K562 treated with DMSO at 1 percent for 24 hours (cell line): Measurements from ENCODE around the gene HSBP1. TPM values are rescaled to one million over a fixed set of nuclear protein-coding genes. Genes with fewer than 3 reads are reported as not detected.

ENCODE experiments used
- total RNA-seq: library from RNA; unstranded; fragments of 300-600 nt; gene quantifications from 2 replicates; pipeline ENCODE4 v1.2.3, GENCODE V29; 2022; ENCODE audit warnings: low read depth; ENCODE audit not compliant: insufficient read depth

The HSBP1 gene
- total RNA-seq = 27.1 and 37.0 TPM in 2 replicates

DNA sequence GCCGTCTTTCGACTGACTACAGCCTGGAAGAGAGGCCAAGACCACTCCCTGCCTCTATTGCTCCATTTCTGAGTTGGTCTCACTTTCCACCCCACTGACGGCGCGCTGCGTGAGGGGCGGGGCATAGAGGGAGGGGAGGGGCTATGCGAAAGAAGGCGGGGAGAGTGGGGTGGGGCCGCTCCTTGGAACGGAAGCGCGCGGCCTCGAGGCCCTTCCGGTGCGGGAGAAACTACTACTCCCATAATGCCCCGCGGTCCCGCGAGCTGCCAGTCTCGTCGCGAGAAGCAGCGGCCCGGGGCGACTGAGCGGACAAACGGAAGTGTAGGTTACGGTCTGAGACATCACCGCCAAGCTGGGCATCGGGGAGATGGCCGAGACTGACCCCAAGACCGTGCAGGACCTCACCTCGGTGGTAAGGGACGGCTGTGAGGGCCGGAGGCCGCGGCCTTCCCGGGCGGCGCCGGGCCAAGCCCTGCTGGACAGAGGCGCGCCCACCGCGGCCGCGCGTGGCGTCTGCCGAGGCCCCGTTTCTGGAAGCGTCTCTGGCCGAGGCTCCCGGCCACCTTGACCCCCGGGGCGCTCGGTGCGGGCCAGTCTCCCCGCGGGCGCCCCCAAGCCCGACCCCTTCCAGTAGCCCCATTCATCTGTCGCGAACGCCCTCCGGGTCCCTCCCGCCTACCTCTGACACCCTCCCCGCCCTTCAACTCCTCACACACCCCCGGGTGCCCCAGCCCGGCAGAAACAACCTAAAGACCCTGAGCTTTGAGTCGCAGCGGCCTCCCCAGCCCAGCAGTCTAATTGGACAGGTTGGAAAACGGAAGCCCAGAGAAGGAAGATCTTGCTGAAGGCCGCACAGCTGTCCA lies at the start of gene HSBP1:
Gene HSBP1, plus strand, starts transcription at position 269 of the 863 bp plus-strand sequence. Its CDS starts 99 bp downstream, at position 368.

Other genes with a start within 250 kb of the HSBP1 start
- gene MLYCD, start 91.1 kb downstream of the HSBP1 start, total RNA-seq = 2.1 and 2.3 TPM in 2 replicates
- gene OSGIN1, start 145.3 kb downstream of the HSBP1 start, total RNA-seq = 24.3 and 28.7 TPM in 2 replicates
- not detected in 2 replicates for gene NECAB2, start 160.3 kb downstream of the HSBP1 start, total RNA-seq
- gene SLC38A8, start 234.8 kb downstream of the HSBP1 start, total RNA-seq = 0.65 TPM in 1 of 2 replicates, not detected in the other